Stimulated activated CD8-positive, alpha-beta memory T cell treated with anti-CD3 and anti-CD28 coated beads, Interleukin-7, amount 100 ng/mL, for 4 hours (primary cell): ENCODE measurements around the gene MAP3K7CL.

ENCODE experiments used
- DNase-seq, 2 donors: peaks; one replicate each; pipeline ENCODE4 v3.0.0-alpha.2; 2020; ENCODE audit warnings: low read depth in 2 of 2

The MAP3K7CL gene, protein sequence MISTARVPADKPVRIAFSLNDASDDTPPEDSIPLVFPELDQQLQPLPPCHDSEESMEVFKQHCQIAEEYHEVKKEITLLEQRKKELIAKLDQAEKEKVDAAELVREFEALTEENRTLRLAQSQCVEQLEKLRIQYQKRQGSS

DNA sequence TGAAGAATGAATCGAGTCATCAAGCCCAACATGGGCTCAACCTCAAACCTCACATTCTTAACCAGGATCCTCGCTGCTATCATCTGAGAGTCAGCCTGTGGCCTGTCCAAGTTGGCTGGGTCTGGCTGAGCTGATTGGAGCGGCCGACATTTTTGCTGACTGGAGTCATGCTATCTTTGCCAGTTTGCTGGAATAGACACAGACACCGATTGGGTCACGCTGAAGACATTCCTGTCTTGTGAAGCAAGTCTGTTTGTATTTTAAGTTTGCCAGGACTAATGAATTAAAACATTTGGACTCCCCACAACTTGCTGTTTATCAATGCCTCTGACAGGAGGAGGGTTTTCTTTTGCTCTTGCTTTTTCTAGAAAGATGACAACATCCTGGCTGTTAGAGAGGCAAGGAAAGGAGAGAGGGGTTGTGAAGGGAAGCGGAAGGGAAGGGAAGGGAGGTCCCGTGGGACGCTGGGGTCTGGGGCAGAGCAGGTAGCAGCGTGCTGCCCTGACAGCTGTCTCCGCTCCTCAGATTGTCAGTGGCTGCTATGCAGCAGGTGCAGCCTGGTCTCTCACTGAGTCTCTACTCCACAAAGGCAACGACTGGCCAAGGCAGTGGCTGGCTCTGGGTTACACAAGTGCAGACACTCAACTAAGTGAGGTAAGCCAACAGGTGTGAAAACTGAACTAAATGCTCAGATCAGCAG is at the start of gene MAP3K7CL:
MAP3K7CL (plus strand) TSS at position 375 of the 700 bp plus-strand sequence. CDS start 2,701 bp downstream, outside the sequence.
- DNase-seq, result no peak

DNA sequence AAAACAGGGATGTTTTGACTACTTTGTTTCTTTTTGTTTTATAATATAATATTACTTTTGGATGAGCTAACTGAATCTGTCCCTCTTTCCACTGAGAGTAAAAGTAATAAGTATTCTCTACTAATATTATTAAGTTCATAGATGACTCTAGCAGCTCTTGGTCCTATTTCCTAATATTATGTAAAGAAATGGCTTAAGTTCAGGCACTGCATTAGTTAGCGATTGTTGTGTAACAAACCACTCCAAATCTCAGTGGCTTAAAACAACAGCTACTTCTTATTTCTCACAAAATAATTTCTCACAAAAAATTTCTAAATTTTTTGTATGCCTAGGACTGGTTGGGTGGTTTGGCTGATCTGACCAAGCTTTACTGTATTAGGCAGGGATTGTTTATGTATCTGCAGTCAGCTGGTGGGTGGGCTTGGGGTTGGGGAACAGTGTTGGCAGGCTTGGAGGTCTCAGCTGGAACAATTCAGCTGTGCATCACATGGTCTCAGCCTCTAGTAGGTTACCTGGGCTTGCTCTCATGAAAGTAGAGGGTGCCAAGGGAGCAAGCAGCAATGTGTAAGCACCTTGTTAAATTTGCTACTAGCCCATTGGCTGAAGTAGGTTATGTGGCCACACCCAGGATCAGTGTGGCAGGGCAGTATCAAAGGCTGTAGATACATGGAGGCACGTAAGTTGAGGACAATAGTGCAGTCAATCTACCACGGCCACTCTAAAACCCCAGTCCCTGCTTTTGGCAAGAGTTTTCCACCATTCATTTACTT is 48.2 kb upstream of the MAP3K7CL start:
- DNase-seq, result no peak

DNA sequence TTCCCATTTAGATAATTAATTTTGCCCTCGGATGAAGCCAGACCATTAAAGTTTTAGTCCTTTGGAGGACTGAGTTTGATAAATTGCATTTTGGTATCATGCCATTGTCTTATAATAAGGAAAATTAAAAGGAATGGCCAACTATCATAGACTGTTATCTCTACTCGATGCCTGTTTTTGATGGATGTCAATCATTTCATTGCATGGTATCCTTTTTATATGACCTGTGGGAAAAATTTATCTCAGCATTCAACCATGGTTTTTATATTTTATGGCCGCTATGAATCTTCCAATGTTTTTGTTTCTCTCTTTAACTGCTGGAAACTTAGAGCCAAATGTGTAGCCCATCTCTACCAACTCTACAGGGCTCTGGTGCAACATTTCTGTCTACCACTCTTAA is 47.1 kb upstream of the MAP3K7CL start:
- no peak for DNase-seq

DNA sequence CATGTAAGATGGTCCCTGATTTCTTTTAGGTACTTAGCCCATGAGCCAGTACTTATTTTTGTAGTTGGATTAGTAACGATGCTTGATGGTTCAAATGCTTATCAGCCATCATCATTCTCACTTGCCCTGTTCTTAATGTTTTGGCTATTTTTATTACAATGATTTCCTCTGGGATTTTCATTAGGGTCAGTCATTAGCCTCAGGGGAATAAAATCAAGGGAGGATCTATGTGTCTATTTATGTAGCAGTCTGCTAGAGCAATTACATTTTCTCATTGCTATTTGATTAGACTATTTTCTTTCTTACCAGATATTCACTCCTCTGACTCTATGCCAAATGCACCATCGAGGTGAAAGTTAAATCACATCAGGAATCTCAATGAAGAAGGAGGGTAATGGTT is 46.1 kb upstream of the MAP3K7CL start:
- DNase-seq, result no peak

DNA sequence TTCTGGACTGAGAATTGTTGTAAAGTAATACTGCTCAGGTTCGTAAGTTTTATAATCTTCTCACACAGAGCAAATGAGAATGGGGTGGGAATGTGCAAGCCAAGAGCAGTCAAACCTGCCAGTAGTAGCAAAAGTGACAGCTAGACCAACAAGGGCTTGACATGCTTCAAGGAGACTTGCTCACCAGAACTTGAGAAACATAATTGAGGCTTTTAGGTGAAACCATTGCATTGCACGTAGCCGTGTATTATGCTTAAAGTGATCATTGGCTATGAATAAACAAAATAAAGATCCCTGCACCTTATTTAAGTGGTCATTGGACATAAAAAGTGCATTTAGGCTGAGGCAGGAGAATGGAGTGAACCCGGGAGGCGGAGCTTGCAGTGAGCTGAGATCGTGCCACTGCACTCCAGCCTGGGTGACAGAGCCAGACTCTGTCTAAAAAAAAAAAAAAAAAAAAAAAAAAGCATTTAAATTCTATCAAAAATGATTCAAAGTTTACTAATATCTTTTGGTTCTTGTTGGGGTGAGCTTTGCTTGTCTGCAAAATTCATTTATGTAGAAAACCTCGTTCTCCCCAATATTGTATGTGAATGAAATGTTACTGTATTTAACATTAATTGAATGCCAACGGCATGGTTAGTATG is 45.2 kb upstream of the MAP3K7CL start:
- no peak for DNase-seq

DNA sequence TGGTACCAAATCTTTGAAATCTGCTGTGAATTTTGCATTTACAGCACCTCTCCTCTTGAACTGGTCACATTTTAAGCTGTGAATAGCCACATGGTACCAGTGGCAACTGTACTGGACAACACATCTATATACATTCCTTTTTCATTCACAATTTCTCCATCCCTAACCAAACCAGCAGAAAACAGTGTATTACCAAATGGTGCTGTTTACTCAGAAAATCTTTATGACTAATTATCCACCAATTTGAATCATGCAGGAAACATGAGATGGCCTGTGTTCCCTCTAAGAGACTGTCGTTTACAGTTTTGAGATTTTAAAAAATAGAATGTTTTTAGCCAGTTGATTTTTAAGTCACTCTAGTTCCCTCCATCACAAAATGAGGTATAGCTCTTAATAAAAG is 39.4 kb upstream of the MAP3K7CL start:
- no peak for DNase-seq

DNA sequence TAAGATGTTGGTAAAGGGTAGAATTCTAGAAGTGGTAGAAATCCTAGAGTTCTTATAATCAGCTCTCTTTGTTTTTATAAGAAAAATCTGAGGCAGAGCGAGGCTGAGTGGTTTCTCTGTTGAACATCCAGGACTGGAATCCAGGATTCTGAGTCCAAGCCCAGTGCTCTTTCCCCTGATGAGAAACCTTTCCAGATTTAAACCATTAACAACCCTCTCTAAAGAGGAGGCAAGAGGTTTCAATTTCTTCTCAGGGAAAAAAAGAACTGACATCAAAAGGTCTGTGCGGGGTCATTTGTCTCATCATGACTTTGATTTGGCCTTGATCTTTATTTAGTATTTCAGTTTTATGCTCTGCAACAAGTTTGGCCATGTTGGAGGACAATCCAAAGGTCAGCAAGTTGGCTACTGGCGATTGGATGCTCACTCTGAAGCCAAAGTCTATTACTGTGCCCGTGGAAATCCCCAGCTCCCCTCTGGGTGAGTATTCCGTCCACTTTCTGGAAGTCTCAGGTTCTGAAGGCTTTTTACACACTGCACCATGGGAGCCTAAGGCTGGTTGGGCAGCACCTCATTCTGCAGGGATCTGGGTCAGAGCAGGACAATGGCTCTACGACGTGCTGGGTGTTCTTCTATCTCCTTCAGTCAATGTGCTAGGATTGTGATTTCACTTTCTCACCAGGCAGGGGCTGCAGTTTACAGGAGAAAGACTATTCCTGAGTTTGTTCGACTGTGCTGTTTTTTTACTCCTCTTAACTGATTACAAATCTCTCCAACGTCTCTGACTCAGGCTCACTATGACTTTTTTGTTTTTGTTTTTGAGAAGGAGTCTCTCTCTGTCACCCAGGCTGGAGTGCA is 38.1 kb upstream of the MAP3K7CL start:
- DNase-seq, result no peak

DNA sequence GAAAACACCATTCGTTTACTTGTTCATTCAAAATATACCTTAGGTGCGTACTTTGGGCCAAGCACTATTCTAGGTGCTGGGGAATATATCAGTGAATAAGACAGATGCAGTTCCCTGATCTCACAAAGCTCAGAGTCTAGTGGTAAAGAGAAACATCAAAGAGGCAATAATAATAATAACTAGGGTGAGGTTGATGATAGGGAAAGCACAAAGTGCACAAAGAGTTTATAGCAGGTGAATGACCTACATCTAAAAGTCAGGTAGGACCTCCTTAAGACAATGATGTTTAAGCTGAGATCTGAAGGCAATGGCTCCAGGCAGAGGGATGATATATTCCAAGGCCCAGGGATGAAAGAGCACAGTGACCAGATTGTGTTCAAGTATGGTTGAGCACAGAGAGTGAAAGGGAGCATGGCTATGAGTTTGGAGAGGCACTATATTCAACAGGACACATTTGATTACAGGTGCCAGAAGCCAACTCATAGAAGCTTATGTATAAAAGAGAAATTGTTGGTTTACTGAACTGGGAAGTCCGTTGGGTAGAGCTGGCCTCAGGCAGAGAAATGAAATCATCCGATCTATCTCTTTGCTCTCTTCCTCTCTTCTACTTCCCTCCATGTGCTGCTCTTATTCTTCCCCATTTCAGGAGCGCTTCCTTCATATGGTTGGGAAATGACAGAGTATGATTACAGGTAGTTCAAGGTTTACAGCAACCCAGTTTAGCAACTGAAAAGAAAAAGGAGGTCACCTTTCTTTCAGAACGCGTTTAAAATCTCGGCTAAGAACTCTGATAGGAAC is 34.0 kb upstream of the MAP3K7CL start:
- no peak for DNase-seq

DNA sequence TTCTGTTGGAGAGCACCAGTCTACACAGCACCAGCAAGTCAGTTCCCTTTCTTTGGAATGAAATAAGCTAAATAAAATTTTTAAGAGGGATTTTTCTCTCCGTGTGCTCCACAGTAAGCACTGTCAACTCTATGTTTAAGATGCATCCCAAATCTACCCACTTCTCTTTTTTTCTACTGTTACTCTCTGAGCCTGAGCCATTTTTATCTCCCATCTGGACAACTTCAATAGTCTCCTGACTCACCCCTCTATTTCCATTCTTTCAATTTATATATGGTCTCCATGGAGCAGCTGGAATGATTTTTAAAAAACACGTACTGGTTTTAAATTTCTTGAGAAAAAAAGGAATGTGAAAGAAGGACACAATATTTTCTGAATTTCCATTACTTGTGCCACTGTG is 32.3 kb upstream of the MAP3K7CL start:
- DNase-seq, result no peak

DNA sequence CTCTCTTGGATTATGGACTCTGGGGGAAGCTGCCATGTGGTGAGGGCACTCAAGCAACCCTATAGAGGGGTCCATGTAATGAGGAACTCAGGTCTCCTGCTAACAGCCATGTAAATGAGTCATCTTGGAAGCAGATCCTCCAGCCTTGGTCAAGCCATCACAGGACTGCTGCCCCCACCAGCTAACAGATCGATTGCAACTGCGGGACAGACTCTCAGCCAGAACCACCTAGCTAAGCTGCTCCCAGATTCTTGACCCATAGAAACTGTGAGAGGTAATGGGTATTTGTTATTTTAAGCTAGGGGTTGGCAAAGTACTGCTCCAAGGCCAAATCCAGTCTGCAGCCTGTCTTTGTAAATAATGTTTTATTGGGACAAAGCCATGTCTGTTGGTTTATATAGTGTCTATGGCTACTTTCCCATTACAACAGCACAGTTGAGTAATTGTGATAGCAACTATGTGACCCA is 27.6 kb upstream of the MAP3K7CL start:
- no peak for DNase-seq

DNA sequence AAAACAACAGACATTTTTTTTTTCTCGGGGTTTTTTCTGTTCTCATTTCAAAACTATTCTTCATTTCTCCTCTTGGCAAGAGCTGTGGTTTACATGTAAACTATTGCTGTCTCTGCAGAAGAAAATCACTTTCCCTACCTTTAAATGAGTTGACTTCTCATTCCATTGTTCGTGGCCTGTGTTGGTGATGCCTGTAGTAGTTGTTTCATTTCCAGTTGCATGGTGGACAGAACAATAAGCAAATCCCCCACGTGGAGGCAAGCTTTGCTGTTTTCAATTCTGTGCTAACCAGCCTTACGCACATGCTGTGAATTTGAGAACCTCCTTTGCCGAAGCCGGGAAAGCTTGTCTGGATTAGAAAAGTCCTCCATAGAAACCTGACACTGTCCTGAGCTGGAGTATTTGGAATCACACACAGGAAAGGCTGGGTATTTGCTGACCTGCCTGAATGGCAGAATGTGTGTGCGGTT is 26.2 kb upstream of the MAP3K7CL start:
- no peak for DNase-seq

DNA sequence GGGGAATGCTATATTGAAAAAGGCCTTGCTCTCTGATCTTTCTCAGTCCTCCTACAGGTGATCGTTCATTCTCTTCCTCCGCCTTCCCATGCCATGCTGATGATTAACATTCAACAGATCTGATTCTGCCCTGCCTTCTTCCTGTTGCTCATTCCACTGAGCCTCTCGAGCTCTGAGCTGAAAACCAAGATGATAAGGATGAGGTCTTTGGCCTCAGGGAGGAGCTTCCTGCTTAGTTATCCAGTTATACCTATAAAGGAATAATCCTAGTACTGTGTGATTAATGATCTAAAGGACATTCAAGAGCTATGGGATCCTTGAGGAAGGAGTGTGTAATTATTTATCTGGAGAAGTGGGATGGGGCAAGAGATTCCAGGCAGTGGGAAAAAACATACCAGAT is 25.2 kb upstream of the MAP3K7CL start:
- DNase-seq, result no peak

DNA sequence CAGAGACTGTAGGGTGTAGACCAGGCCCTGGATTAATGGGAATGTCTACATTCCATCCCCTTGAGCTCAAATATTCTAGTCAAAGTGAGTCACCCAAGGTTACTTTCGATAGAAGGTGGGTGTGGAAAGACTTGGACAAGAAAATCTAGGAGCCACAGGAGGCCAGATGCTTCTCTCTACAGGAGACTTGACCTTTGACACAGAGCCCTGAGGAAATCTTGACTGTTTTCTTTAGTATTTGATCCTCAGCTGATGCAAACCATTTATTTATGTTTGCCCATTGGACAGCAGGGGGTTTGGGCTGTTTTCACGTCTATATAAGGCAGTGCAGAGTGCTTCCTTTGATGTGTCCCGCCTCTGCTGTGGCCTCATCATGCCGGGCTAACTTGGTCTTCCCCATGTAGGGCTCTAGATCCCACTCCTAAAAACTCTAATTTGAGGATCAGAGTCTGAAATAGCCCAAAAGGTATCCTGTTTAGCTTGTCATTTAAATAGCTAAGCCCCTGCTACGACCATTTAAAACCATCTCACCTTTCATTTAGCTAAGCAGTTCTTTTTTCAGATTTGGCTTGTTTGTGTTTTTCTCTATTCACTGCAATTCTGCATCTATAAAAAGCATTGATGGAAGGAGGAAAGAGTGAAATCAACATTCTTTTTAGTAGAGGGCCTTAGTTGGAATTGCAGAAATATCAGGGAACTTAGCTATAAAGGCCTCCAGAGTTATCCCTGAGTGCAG is 15.5 kb upstream of the MAP3K7CL start:
- DNase-seq, result no peak

DNA sequence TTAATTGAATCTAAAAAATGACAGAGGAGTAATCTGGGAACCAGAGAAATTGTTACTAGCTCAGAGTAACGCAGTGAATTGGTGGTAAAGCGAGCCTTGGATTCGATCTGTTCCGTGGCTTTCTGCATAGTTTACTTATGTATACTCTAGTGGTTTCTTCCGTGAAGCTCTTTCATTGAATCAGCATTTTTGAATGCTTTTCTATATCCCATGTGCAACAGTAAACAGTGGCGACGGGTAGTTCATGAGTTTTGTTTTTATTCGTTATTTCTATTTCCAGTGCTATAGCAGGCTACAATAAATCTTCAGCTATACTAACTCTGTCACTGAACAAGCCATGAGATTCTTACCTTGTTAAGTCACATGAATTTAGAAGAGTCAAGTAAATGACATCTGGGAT is 14.5 kb upstream of the MAP3K7CL start:
- DNase-seq, result no peak

DNA sequence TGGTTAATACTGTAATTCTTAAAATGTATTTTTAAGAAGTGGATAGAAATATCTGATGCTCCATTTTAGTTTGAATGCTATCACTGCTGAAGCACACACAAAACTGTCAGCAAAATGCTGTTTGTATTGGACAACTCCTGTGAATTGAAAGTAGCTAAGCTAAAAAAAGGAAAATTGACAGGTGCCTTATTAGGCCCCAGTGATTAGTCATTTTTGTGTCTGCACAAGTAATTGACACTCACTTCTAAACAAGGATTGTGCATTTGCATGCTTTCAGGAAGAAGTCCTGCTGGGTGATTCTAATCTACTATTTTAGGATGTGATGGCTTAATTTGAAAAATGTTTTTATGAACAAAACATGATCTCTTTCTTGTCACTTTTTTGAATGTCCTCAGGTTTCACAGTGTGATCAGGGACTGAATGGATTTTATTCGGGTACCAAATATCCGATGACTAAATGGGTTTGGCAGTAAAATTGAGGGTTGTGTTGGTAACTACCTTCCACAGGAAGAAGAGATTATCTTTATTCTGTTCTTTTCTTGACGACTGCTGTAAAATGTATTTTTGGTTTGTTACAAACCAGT is 13.0 kb upstream of the MAP3K7CL start:
- no peak for DNase-seq

DNA sequence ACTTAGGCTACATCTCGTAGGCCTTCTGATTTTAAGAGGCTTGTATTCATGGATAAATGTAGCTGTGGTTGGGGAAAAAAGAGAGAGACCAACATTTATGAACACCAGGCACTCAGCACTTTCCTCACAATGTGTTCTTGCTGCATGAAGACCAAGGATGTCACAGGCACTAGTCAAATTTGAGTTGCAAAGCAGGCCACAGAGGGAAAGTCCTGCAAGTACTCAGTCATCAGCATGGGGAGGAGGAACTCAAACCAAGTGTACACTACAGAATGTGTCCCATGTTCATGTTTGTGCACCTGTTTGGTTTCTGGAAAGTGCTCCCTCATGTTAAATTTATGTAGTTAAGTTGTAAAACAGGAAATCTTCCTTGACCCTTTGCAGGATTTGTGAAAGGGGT is 8.7 kb upstream of the MAP3K7CL start:
- DNase-seq, result no peak

DNA sequence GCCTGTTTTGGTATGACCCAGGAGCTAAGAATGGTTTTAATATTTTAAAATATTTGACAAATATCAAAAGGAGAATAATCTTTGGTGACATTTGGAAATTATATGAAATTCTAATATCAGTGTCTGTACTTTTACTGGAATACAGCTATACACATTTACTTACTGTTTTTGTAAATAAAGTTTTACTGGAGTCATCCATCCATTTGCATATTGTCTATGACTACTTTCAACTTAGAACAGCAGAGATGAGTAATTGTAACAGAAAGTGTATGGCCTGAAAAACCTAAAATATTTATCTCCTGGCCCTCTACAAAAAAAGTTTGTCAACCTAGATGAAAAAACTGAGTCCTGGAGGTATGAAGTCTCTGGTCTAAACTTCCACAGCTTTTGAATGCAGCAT is 5.8 kb upstream of the MAP3K7CL start:
- DNase-seq, result no peak

DNA sequence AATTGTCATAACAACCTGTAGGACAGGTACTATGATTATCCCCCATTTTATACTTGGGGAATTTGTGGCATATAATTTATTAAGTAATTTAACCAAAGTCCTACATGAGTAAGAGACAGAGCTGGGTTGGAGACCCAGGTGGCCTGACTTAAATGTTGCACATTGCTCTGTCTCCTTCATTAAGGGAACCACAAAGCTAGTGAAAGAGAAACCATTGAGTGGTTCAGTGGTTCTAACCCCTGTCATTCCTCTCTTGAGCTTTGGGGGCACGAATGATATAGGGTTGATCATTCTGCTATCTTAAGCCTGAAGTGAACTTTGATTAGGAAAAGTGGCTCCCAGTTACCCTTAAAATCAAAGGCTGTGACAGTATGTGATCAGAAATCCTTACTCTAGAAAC is 5.3 kb upstream of the MAP3K7CL start:
- DNase-seq, result no peak

DNA sequence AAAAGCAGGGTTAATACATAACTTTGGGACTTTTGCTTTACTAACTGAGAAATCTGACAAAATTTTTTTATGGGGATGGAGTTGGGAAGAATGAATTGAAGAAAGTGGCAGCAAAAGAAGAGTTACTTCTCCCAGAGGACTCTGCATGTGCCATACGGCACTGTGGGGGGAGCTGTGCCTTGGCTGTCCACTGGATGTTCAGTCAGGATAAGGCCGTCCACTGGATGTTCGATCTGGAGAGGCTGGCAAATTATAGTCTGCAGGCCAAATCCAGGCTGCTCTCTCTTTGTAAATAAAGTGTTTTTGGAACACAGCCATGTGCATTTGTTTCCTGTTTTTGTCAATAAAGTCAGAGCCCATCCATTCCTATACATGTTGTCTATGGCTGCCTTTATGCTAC is 4.5 kb upstream of the MAP3K7CL start:
- DNase-seq, result no peak

DNA sequence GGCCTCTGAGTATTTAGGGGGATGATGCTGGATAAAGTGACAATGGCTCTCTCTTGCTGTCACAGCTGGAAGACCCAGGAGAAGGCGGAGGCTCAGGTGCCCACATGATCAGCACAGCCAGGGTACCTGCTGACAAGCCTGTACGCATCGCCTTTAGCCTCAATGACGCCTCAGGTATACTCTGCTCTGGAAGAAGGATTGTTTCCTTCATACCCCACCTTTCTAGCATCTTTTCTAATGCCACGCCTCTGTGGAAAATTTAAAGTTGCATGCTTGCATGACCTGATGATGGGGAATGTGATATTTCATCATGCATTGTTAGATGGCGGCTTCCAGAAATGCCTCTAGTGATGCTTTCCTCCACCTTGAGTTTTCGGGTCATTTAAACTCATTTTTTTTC is 2.8 kb downstream of the MAP3K7CL start:
- DNase-seq, result no peak
